Mesenchymal stem cell (in vitro differentiated cells and primary cell): ENCODE data around the gene TMEM170B.

Experiments used
- DNase-seq: peaks from one replicate; pipeline ENCODE4 v3.0.0-alpha.2; 2013
- H2AFZ ChIP-seq: one replicate; pipeline ENCODE4 v1.6.1; 2013; ENCODE audit warnings: low read depth, mild to moderate bottlenecking, control low read depth, inconsistent platforms, low read length, moderate library complexity
- H2AK5ac ChIP-seq: 2 replicates; pipeline ENCODE4 v1.6.1; 2013; ENCODE audit warnings: low read length, moderate library complexity, mild to moderate bottlenecking, inconsistent platforms; ENCODE audit not compliant: severe bottlenecking
- H2BK120ac ChIP-seq: one replicate; pipeline ENCODE4 v1.6.1; 2013; ENCODE audit warnings: low read depth, mild to moderate bottlenecking, inconsistent platforms, low read length, moderate library complexity
- H2BK12ac ChIP-seq, 2 experiments: one replicate each; pipeline ENCODE4 v1.6.1; 2013; ENCODE audit warnings: inconsistent platforms in 2 of 2, low read length in 2 of 2, mild to moderate bottlenecking in 2 of 2, moderate library complexity in 2 of 2, control low read depth in 1 of 2
- H2BK15ac ChIP-seq: one replicate; pipeline ENCODE4 v1.6.1; 2013; ENCODE audit warnings: mild to moderate bottlenecking, low read depth, inconsistent platforms; ENCODE audit not compliant: poor library complexity, severe bottlenecking
- H2BK5ac ChIP-seq: 2 replicates; pipeline ENCODE4 v1.6.1; 2013; ENCODE audit warnings: low read depth, mild to moderate bottlenecking, low read length, control low read depth, inconsistent platforms; ENCODE audit not compliant: poor library complexity, severe bottlenecking
- H3K14ac ChIP-seq, 2 experiments: one replicate each; pipeline ENCODE4 v1.6.1; 2013; ENCODE audit warnings: inconsistent platforms in 2 of 2, low read length in 2 of 2, control low read depth in 1 of 2, mild to moderate bottlenecking in 1 of 2, moderate library complexity in 1 of 2
- H3K18ac ChIP-seq, 2 experiments: one replicate each; pipeline ENCODE4 v1.6.1; 2013; ENCODE audit warnings: inconsistent platforms in 2 of 2, low read length in 2 of 2, control low read depth in 1 of 2, low read depth in 1 of 2, mild to moderate bottlenecking in 1 of 2
- H3K23ac ChIP-seq, 2 experiments: one replicate each; pipeline ENCODE4 v1.6.1; 2013; ENCODE audit warnings: inconsistent platforms in 2 of 2, low read length in 2 of 2, mild to moderate bottlenecking in 2 of 2, moderate library complexity in 2 of 2, control low read depth in 1 of 2
- H3K27ac ChIP-seq: 2 replicates; pipeline ENCODE4 v1.5.1; 2013; ENCODE audit warnings: mild to moderate bottlenecking, moderate library complexity, low read length, control low read depth, inconsistent platforms; ENCODE audit not compliant: poor library complexity, severe bottlenecking
- H3K27me3 ChIP-seq, 2 experiments: 2 replicates each; pipeline versions ENCODE4 v1.6.1 to v1.7.0; 2013; ENCODE audit warnings: low read length in 2 of 2, mild to moderate bottlenecking in 2 of 2, moderate library complexity in 2 of 2, control low read depth in 1 of 2, inconsistent platforms in 1 of 2; ENCODE audit not compliant: control insufficient read depth in 1 of 2, insufficient read depth in 1 of 2
- H3K36me3 ChIP-seq, 2 experiments: 2 replicates each; pipeline versions ENCODE4 v1.6.1 to v1.7.0; 2013; ENCODE audit warnings: low read length in 2 of 2, control low read depth in 1 of 2, inconsistent platforms in 1 of 2, low read depth in 1 of 2, mild to moderate bottlenecking in 1 of 2; ENCODE audit not compliant: insufficient read depth in 2 of 2, control insufficient read depth in 1 of 2
- H3K4ac ChIP-seq, 2 experiments: one replicate each; pipeline ENCODE4 v1.6.1; 2013; ENCODE audit warnings: inconsistent platforms in 2 of 2, low read length in 2 of 2, mild to moderate bottlenecking in 2 of 2, moderate library complexity in 2 of 2, control low read depth in 1 of 2, low read depth in 1 of 2
- H3K4me1 ChIP-seq: 2 replicates; pipeline ENCODE4 v1.6.1; 2013; ENCODE audit warnings: low read depth, low read length, control low read depth; ENCODE audit not compliant: control insufficient read depth, insufficient read depth
- H3K4me2 ChIP-seq: 2 replicates; pipeline ENCODE4 v1.6.1; 2013; ENCODE audit warnings: low read length, mild to moderate bottlenecking, inconsistent platforms; ENCODE audit not compliant: poor library complexity, severe bottlenecking
- H3K4me3 ChIP-seq, 2 experiments: 2 replicates each; pipeline versions ENCODE4 v1.5.1 to v1.7.0; 2013; ENCODE audit warnings: low read length in 2 of 2, mild to moderate bottlenecking in 2 of 2, control low read depth in 1 of 2, low read depth in 1 of 2; ENCODE audit not compliant: insufficient read depth in 1 of 2
- H3K79me1 ChIP-seq: replicated peaks from 2 replicates; pipeline ENCODE4 v1.6.1; 2013; ENCODE audit warnings: mild to moderate bottlenecking, control low read depth, low read length, inconsistent platforms; ENCODE audit not compliant: poor library complexity, severe bottlenecking
- H3K9ac ChIP-seq: 2 replicates; pipeline ENCODE4 v1.7.0; 2013; ENCODE audit warnings: mild to moderate bottlenecking, low read length, moderate library complexity
- H3K9me3 ChIP-seq: 2 replicates; pipeline ENCODE4 v1.7.0; 2013; ENCODE audit warnings: mild to moderate bottlenecking, low read length; ENCODE audit not compliant: control insufficient read depth
- H4K8ac ChIP-seq: one replicate; pipeline ENCODE4 v1.6.1; 2013; ENCODE audit warnings: inconsistent platforms, mild to moderate bottlenecking, low read length, moderate library complexity
- H4K91ac ChIP-seq: one replicate; pipeline ENCODE4 v1.6.1; 2013; ENCODE audit warnings: mild to moderate bottlenecking, low read length, inconsistent platforms
- WGBS: methylation state at CpG from one replicate; pipeline ENCODE4 v1.1.7; 2013; ENCODE audit warnings: mixed read lengths; 5-methylcytosine and 5-hydroxymethylcytosine counted together

Gene TMEM170B

DNA sequence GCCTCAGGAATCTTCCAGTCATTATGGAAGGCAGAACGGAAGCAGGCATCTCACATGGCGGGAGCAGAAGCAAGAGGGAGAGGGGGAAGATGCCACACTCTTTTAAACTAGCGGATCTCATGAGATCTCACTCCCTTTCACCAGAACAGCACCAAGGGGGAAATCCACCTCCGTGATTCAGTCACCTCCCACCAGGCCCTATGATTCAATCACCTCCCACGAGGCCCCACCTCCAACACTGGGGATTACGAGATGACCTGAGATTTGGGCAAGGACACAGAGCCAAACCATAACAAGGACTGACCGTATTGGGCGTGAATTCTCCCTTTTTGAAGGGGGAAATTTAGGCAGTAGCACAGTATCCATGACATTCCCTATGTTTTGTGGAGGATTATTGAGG is 88.8 kb downstream of the TMEM170B start:
- no peak overlapping the region for H2BK120ac ChIP-seq
- peak overlapping the region; percentile 1 for H2AK5ac ChIP-seq
- no peak overlapping the region for H3K23ac ChIP-seq
- peaks cover 0 to 2% of the 10 kb centered on the region in 2 experiments for H3K36me3 ChIP-seq
- H4K91ac ChIP-seq = no peak overlapping the region
- no peak overlapping the region for H2BK12ac ChIP-seq
- no peak overlapping the region for H3K18ac ChIP-seq
- H3K79me1 ChIP-seq = no peaks in the 10 kb centered on the region
- no peaks in the 10 kb centered on the region for H3K27me3 ChIP-seq
- peaks cover 9% of the 10 kb centered on the region for H3K4me1 ChIP-seq
- H3K4me2 ChIP-seq = no peak overlapping the region
- DNase-seq = no peak
- no peak overlapping the region for H2AFZ ChIP-seq
- no peak overlapping the region for H3K4ac ChIP-seq
- no peak overlapping the region for H3K27ac ChIP-seq
- no peak overlapping the region for H3K9ac ChIP-seq
- WGBS = 85% methylated on average over 7 of the region's 8 CpGs
- H3K14ac ChIP-seq = no peak overlapping the region
- no peak overlapping the region for H4K8ac ChIP-seq
- peaks cover 5% of the 10 kb centered on the region for H3K9me3 ChIP-seq
- H2BK5ac ChIP-seq = no peak overlapping the region
- no peak overlapping the region for H2BK15ac ChIP-seq
- H3K4me3 ChIP-seq = no peak overlapping the region

DNA sequence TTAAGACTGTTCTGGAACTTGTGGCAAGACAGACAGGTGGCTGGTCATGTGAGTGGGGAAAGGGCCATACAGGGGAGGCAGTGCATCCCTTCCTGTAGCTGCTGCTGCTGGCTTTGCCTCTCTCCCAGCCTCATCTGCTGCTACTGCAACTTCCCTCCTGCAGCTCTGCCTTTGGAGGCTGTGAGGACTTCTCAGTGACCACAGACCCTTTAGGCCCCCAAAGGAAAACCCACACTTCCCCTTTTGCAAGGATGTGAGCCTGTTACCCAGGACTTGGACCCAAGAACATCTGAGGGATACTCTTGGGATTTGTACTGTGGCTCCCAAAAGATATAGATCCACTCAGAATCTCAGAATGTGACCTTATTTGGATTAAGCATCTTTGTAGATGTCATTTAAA is 91.0 kb downstream of the TMEM170B start:
- H3K4ac ChIP-seq = no peak overlapping the region
- no peaks in the 10 kb centered on the region for H3K79me1 ChIP-seq
- no peak overlapping the region for H4K8ac ChIP-seq
- peaks cover 5% of the 10 kb centered on the region for H3K9me3 ChIP-seq
- no peak overlapping the region for H2BK12ac ChIP-seq
- no peak overlapping the region for H2BK15ac ChIP-seq
- no peak overlapping the region for H3K18ac ChIP-seq
- DNase-seq = no peak
- H3K9ac ChIP-seq = no peak overlapping the region
- no peak overlapping the region for H3K4me3 ChIP-seq
- H3K14ac ChIP-seq = peak overlapping the region in 1 of 2 experiments; percentile 70
- H3K27me3 ChIP-seq = no peaks in the 10 kb centered on the region
- H2BK5ac ChIP-seq = peak overlapping the region; percentile 10
- peak overlapping the region; percentile 93 for H2AK5ac ChIP-seq
- H3K36me3 ChIP-seq = peaks cover 0 to 2% of the 10 kb centered on the region in 2 experiments
- no peak overlapping the region for H2AFZ ChIP-seq
- H3K27ac ChIP-seq = no peak overlapping the region
- no peak overlapping the region for H3K23ac ChIP-seq
- H4K91ac ChIP-seq = peak overlapping the region; percentile 78
- H3K4me1 ChIP-seq = peaks cover 14% of the 10 kb centered on the region
- H3K4me2 ChIP-seq = no peak overlapping the region
- no peak overlapping the region for H2BK120ac ChIP-seq

DNA sequence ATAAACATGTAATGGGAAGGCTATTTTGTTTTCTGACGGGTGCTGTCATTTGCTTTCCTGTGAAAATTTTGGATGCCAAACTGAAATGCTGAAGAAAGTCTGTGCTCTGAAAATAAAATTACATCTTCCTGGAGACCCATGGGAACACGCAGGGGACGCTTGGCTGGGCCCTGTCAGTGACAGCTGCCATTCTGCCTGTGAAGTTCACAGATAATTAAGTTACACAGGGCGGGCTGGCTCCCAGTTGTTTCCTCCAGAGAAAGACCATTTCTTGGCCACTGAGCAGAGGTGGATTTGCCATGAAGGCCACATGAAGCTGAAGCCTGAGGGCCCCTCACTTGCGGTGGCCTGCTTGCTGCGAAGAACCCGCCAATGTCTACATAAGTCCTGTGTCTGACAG is 93.5 kb downstream of the TMEM170B start:
- H3K23ac ChIP-seq = no peak overlapping the region
- no peaks in the 10 kb centered on the region for H3K9me3 ChIP-seq
- H4K91ac ChIP-seq = no peak overlapping the region
- H2BK15ac ChIP-seq = no peak overlapping the region
- no peak overlapping the region for H3K14ac ChIP-seq
- no peak overlapping the region for H3K9ac ChIP-seq
- no peak overlapping the region for H3K4me3 ChIP-seq
- H3K4ac ChIP-seq = no peak overlapping the region
- no peak overlapping the region for H3K27ac ChIP-seq
- WGBS = 92% methylated on average over 7 of the region's 7 CpGs
- no peak overlapping the region for H2AFZ ChIP-seq
- H3K27me3 ChIP-seq = no peaks in the 10 kb centered on the region
- peaks cover 17% of the 10 kb centered on the region for H3K4me1 ChIP-seq
- H3K18ac ChIP-seq = no peak overlapping the region
- peaks cover 0 to 5% of the 10 kb centered on the region in 2 experiments for H3K36me3 ChIP-seq
- H2BK5ac ChIP-seq = no peak overlapping the region
- no peak overlapping the region for H2BK120ac ChIP-seq
- peak overlapping the region in 1 of 2 experiments; percentile 55 for H2BK12ac ChIP-seq
- no peaks in the 10 kb centered on the region for H3K79me1 ChIP-seq
- peak overlapping the region; percentile 28 for H2AK5ac ChIP-seq
- no peak overlapping the region for H3K4me2 ChIP-seq
- no peak overlapping the region for H4K8ac ChIP-seq
- DNase-seq = no peak

DNA sequence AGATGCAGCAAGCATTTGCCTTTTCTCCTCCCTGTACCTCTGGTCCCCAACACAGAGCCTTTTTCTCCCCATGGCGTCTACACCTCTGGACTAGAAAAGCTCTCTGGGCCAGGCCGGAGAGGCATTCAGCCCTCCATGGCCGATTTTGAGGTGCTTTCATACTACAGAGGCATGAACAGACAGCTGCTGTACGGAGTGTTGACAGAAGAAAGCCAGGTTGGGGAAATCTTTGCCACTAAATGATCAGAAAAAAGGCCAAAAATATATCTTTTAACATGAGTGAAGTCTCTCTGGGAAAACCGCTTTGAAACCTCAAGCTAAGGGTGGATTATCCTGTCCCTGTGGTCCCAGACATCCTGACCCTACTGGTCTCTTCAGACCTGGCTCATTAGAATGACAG is 94.0 kb downstream of the TMEM170B start:
- no peak overlapping the region for H2AFZ ChIP-seq
- H3K36me3 ChIP-seq = peaks cover 0 to 5% of the 10 kb centered on the region in 2 experiments
- 93% methylated on average over 4 of the region's 5 CpGs for WGBS
- no peaks in the 10 kb centered on the region for H3K27me3 ChIP-seq
- peak overlapping the region; percentile 26 for H2BK5ac ChIP-seq
- DNase-seq = no peak
- no peak overlapping the region for H3K18ac ChIP-seq
- no peak overlapping the region for H3K4ac ChIP-seq
- H3K79me1 ChIP-seq = no peaks in the 10 kb centered on the region
- H2BK120ac ChIP-seq = no peak overlapping the region
- no peak overlapping the region for H4K8ac ChIP-seq
- no peak overlapping the region for H4K91ac ChIP-seq
- H3K27ac ChIP-seq = peak overlapping the region; percentile 12
- peak overlapping the region; percentile 28 for H2AK5ac ChIP-seq
- no peak overlapping the region for H2BK12ac ChIP-seq
- no peak overlapping the region for H3K4me3 ChIP-seq
- no peak overlapping the region for H2BK15ac ChIP-seq
- H3K23ac ChIP-seq = no peak overlapping the region
- no peak overlapping the region for H3K9ac ChIP-seq
- H3K14ac ChIP-seq = no peak overlapping the region
- H3K4me2 ChIP-seq = no peak overlapping the region
- H3K9me3 ChIP-seq = no peaks in the 10 kb centered on the region
- peaks cover 17% of the 10 kb centered on the region for H3K4me1 ChIP-seq
